ENCODE results near the gene ATRX. TPM values are rescaled to one million over a fixed set of nuclear protein-coding genes. Genes with fewer than 3 reads are reported as not detected.
"Not testable (repeated sequence)": the region's sequence is repeated elsewhere in the genome, so short reads cannot be mapped to it uniquely, and the experiment has no call there.

ATRX gene
- total RNA-seq, 1 experiment from 2014 or later: 85.8 TPM

- intact Hi-C loops (cut with micrococcal nuclease; ENCODE audit: unreplicated experiment); in situ Hi-C loops (cut with HindIII; ENCODE audit: low pct_unique_long_range_greater_than_20kb, low sequenced_read_pairs); H3K27me3 ChIP-seq (ENCODE audit: control insufficient read depth, insufficient read depth, low read length); H3K4me1 ChIP-seq (ENCODE audit: control insufficient read depth, insufficient read depth, low read length); H3K9me3 ChIP-seq (ENCODE audit: control insufficient read depth, insufficient read depth, low read depth, low read length); BruUV-seq (replicated peaks); CTCF ChIA-PET; H3K36me3 ChIP-seq (ENCODE audit: control insufficient read depth, insufficient read depth, low read length); H3K4me3 ChIP-seq (ENCODE audit: low read depth in 2 of 2, low read length in 2 of 2); H3K27ac ChIP-seq (ENCODE audit: low read length); POLR2A ChIA-PET; ATAC-seq; DNase-seq (ENCODE audit: low read depth, low spot score): not testable (repeated sequence)
Observed at GRCh38 chrX:77726095-77726494, 59.9 kb downstream of the ATRX start.

GRCh38 chrX:77723681-77724080 lies 62.3 kb downstream of the ATRX start:
- Histone ChIP-seq H3K4me1 (ENCODE audit: control insufficient read depth, insufficient read depth, low read length) (no peaks in the 10 kb centered on the region), H3K4me3 (ENCODE audit: low read depth in 2 of 2, low read length in 2 of 2) (no peak overlapping the region), H3K27ac (ENCODE audit: low read length) (no peak overlapping the region), H3K9me3 (ENCODE audit: control insufficient read depth, insufficient read depth, low read depth, low read length) (no peaks in the 10 kb centered on the region; the same call in 1 of the 2 replicates), H3K36me3 (ENCODE audit: control insufficient read depth, insufficient read depth, low read length) (no peaks in the 10 kb centered on the region), H3K27me3 (ENCODE audit: control insufficient read depth, insufficient read depth, low read length) (no peaks in the 10 kb centered on the region)
- ATAC-seq (no peak), DNase-seq (ENCODE audit: low read depth, low spot score) (no peak)
- intact Hi-C loops (cut with micrococcal nuclease; ENCODE audit: unreplicated experiment): no loop called here
- in situ Hi-C loops (cut with HindIII; ENCODE audit: low pct_unique_long_range_greater_than_20kb, low sequenced_read_pairs): no loop called here
- BruUV-seq (replicated peaks): no TSS peak
- TF ChIP-seq POLR2AphosphoS5 (IDR thresholded peaks at IDR 0.05; ENCODE audit: low read depth, low read length): no peak
- no peak for TF ChIP-seq CTCF (IDR thresholded peaks at IDR 0.05)
- TF ChIP-seq SIN3A (IDR thresholded peaks at IDR 0.05; ENCODE audit: borderline replicate concordance, insufficient read depth, low read depth, low read length): no peak
- TF ChIP-seq TCF7L2 (IDR thresholded peaks at IDR 0.05; ENCODE audit: low read depth, low read length): no peak
- TF ChIP-seq REST (IDR thresholded peaks at IDR 0.05; ENCODE audit: insufficient read depth in 1 of 2, low read depth in 2 of 2, low read length in 1 of 2): no peak
- CTCF ChIA-PET: no interaction called here
- POLR2A ChIA-PET: no interaction called here

GRCh38 chrX:77719388-77719787 lies 66.6 kb downstream of the ATRX start:
- Histone ChIP-seq H3K4me3 (ENCODE audit: low read depth in 2 of 2, low read length in 2 of 2) (no peak overlapping the region), H3K4me1 (ENCODE audit: control insufficient read depth, insufficient read depth, low read length) (no peaks in the 10 kb centered on the region), H3K36me3 (ENCODE audit: control insufficient read depth, insufficient read depth, low read length) (no peaks in the 10 kb centered on the region; the same call in 1 of the 2 replicates), H3K9me3 (ENCODE audit: control insufficient read depth, insufficient read depth, low read depth, low read length) (no peaks in the 10 kb centered on the region), H3K27me3 (ENCODE audit: control insufficient read depth, insufficient read depth, low read length) (no peaks in the 10 kb centered on the region), H3K27ac (ENCODE audit: low read length) (no peak overlapping the region)
- DNase-seq (ENCODE audit: low read depth, low spot score) (no peak), ATAC-seq (no peak)
- TF ChIP-seq TCF7L2 (IDR thresholded peaks at IDR 0.05; ENCODE audit: low read depth, low read length) (no peak), REST (IDR thresholded peaks at IDR 0.05; ENCODE audit: insufficient read depth in 1 of 2, low read depth in 2 of 2, low read length in 1 of 2) (no peak), CTCF (IDR thresholded peaks at IDR 0.05) (no peak), POLR2AphosphoS5 (IDR thresholded peaks at IDR 0.05; ENCODE audit: low read depth, low read length) (no peak), SIN3A (IDR thresholded peaks at IDR 0.05; ENCODE audit: borderline replicate concordance, insufficient read depth, low read depth, low read length) (no peak)
- ChIA-PET POLR2A (no interaction called here), CTCF (no interaction called here)
- BruUV-seq (replicated peaks): no TSS peak
- in situ Hi-C loops (cut with HindIII; ENCODE audit: low pct_unique_long_range_greater_than_20kb, low sequenced_read_pairs): no loop called here
- intact Hi-C loops (cut with micrococcal nuclease; ENCODE audit: unreplicated experiment): no loop called here

All from Panc1 (cell line).